ENCODE measurements around the gene CFAP65. TPM values are rescaled to one million over a fixed set of nuclear protein-coding genes. Genes with fewer than 3 reads are reported as not detected.

Gene CFAP65
- total RNA-seq, 2 experiments from 2014 or later, result not detected

GRCh38 chr2:219087848-219088247 lies 46.5 kb upstream of the CFAP65 start:
- intact Hi-C loops (cut with DNase I, micrococcal nuclease), result loop anchor here in 1 of 2 experiments (2.0 kb wide), 1 partner anchor 37 kb away; no protein-coding TSS in a partner anchor
- Histone ChIP-seq H3K4me1 (ENCODE audit: insufficient read depth, low read length) (no peaks in the 10 kb centered on the region), H3K36me3 (ENCODE audit: insufficient read depth, low read length) (peaks cover 2% of the 10 kb centered on the region), H3K9me3 (ENCODE audit: control insufficient read depth in 1 of 2, insufficient read depth in 1 of 2, low read length in 2 of 2) (peaks cover 0 to 3% of the 10 kb centered on the region in 2 experiments), H3K27ac (ENCODE audit: low read depth in 1 of 2, low read length in 2 of 2) (no peak overlapping the region), H3K4me3 (ENCODE audit: low read length) (no peak overlapping the region), H3K27me3 (ENCODE audit: control insufficient read depth in 1 of 2, insufficient read depth in 2 of 2, low read length in 2 of 2) (no peaks in the 10 kb centered on the region)
- ChIA-PET POLR2A (no interaction called here), CTCF (no interaction called here)
- DNase-seq, result no peak
- H3K9me3 Mint-ChIP-seq, result no peaks in the 10 kb centered on the region
- H3K4me3 Mint-ChIP-seq, result no peak overlapping the region
- H3K4me1 Mint-ChIP-seq (ENCODE audit: low read depth), result no peaks in the 10 kb centered on the region
- no peak overlapping the region for H3K27ac Mint-ChIP-seq
- TF ChIP-seq CTCF (IDR thresholded peaks at IDR 0.05), result no peak
- peaks cover 40% of the 10 kb centered on the region for H3K36me3 Mint-ChIP-seq (ENCODE audit: low read depth)
- no peaks in the 10 kb centered on the region for H3K27me3 Mint-ChIP-seq
- no peak for ATAC-seq (ENCODE audit: poor library complexity)

GRCh38 chr2:219087361-219087760 lies 46.0 kb upstream of the CFAP65 start:
- no peak overlapping the region for H3K4me3 ChIP-seq (ENCODE audit: low read length)
- ATAC-seq (ENCODE audit: poor library complexity) (no peak), DNase-seq (no peak)
- no peaks in the 10 kb centered on the region for H3K27me3 ChIP-seq (ENCODE audit: control insufficient read depth in 1 of 2, insufficient read depth in 2 of 2, low read length in 2 of 2)
- intact Hi-C loops (cut with DNase I, micrococcal nuclease), result no loop called here
- Mint-ChIP-seq H3K27me3 (no peaks in the 10 kb centered on the region), H3K4me1 (ENCODE audit: low read depth) (no peaks in the 10 kb centered on the region), H3K36me3 (ENCODE audit: low read depth) (peaks cover 36% of the 10 kb centered on the region), H3K27ac (no peak overlapping the region), H3K9me3 (no peaks in the 10 kb centered on the region), H3K4me3 (no peak overlapping the region)
- TF ChIP-seq CTCF (IDR thresholded peaks at IDR 0.05), result no peak
- peaks cover 2% of the 10 kb centered on the region for H3K36me3 ChIP-seq (ENCODE audit: insufficient read depth, low read length)
- CTCF ChIA-PET, result no interaction called here
- H3K9me3 ChIP-seq (ENCODE audit: control insufficient read depth in 1 of 2, insufficient read depth in 1 of 2, low read length in 2 of 2), result peaks cover 0 to 3% of the 10 kb centered on the region in 2 experiments
- H3K27ac ChIP-seq (ENCODE audit: low read depth in 1 of 2, low read length in 2 of 2), result no peak overlapping the region
- H3K4me1 ChIP-seq (ENCODE audit: insufficient read depth, low read length), result no peaks in the 10 kb centered on the region
- POLR2A ChIA-PET, result no interaction called here

GRCh38 chr2:219086196-219086595 lies 44.9 kb upstream of the CFAP65 start:
- H3K36me3 ChIP-seq (ENCODE audit: insufficient read depth, low read length), result peaks cover 2% of the 10 kb centered on the region
- no peaks in the 10 kb centered on the region for H3K9me3 Mint-ChIP-seq
- peaks cover 0 to 3% of the 10 kb centered on the region in 2 experiments for H3K9me3 ChIP-seq (ENCODE audit: control insufficient read depth in 1 of 2, insufficient read depth in 1 of 2, low read length in 2 of 2)
- H3K27ac ChIP-seq (ENCODE audit: low read depth in 1 of 2, low read length in 2 of 2), result no peak overlapping the region
- intact Hi-C loops (cut with DNase I, micrococcal nuclease), result no loop called here
- no peak overlapping the region for H3K27ac Mint-ChIP-seq
- CTCF ChIA-PET, result no interaction called here
- no peak overlapping the region for H3K4me3 Mint-ChIP-seq
- POLR2A ChIA-PET, result no interaction called here
- H3K4me3 ChIP-seq (ENCODE audit: low read length), result no peak overlapping the region
- peaks cover 34% of the 10 kb centered on the region for H3K36me3 Mint-ChIP-seq (ENCODE audit: low read depth)
- no peaks in the 10 kb centered on the region for H3K27me3 ChIP-seq (ENCODE audit: control insufficient read depth in 1 of 2, insufficient read depth in 2 of 2, low read length in 2 of 2)
- no peak for TF ChIP-seq CTCF (IDR thresholded peaks at IDR 0.05)
- no peaks in the 10 kb centered on the region for H3K4me1 ChIP-seq (ENCODE audit: insufficient read depth, low read length)
- H3K4me1 Mint-ChIP-seq (ENCODE audit: low read depth), result no peaks in the 10 kb centered on the region
- no peak for ATAC-seq (ENCODE audit: poor library complexity)
- peak in 1 of 14 experiments; percentile 5 for DNase-seq
- H3K27me3 Mint-ChIP-seq, result no peaks in the 10 kb centered on the region
